Keratinocyte (primary cell): ENCODE measurements around the gene DMRTB1. TPM values are rescaled to one million over a fixed set of nuclear protein-coding genes. Genes with fewer than 3 reads are reported as not detected.

Source experiments
- DNase-seq: peaks from one replicate; pipeline ENCODE4 v3.0.0-alpha.2; 2011; ENCODE audit warnings: low read depth, missing footprints, low spot score
- FAIRE-seq: peaks from 2 replicates; lab custom pipeline; 2011; peaks lifted over from hg19 to GRCh38; lab: Jason Lieb, UNC
- H2AFZ ChIP-seq: 2 replicates; pipeline ENCODE4 v1.6.0; 2012; ENCODE audit warnings: low read length, control low read depth, inconsistent platforms; ENCODE audit not compliant: control insufficient read depth
- H3K27ac ChIP-seq: 2 replicates; pipeline ENCODE4 v1.5.1; 2011; ENCODE audit warnings: low read length; ENCODE audit not compliant: control insufficient read depth, insufficient read depth
- H3K27me3 ChIP-seq: 3 replicates; pipeline ENCODE4 v1.6.0; 2011; ENCODE audit warnings: low read length; ENCODE audit not compliant: control insufficient read depth, insufficient read depth; ENCODE audit errors: extremely low read depth
- H3K36me3 ChIP-seq, 2 experiments: 2 replicates in 1 of 2; 3 replicates in 1 of 2; pipeline ENCODE4 v1.5.1; 2011; ENCODE audit warnings: low read length in 2 of 2, mild to moderate bottlenecking in 1 of 2; ENCODE audit not compliant: control insufficient read depth in 2 of 2, insufficient read depth in 2 of 2; ENCODE audit errors: extremely low read depth in 1 of 2
- H3K4me1 ChIP-seq: 3 replicates; pipeline ENCODE4 v1.5.1; 2011; ENCODE audit warnings: low read length; ENCODE audit not compliant: control insufficient read depth, insufficient read depth; ENCODE audit errors: extremely low read depth
- H3K4me2 ChIP-seq: 3 replicates; pipeline ENCODE4 v1.6.0; 2011; ENCODE audit warnings: low read depth, low read length; ENCODE audit not compliant: control insufficient read depth, insufficient read depth; ENCODE audit errors: extremely low read depth
- H3K4me3 ChIP-seq, 3 experiments: fragments of 200-600 bp in 1 of 3; sonication (generic) in 1 of 3; 2 replicates in 2 of 3; 3 replicates in 1 of 3; pipeline ENCODE4 v1.5.1; 2011 to 2016; ENCODE audit warnings: low read length in 3 of 3, mild to moderate bottlenecking in 3 of 3, control low read depth in 2 of 3, inconsistent platforms in 1 of 3, low read depth in 1 of 3, mixed read lengths in 1 of 3, mixed run types in 1 of 3, moderate library complexity in 1 of 3; ENCODE audit not compliant: control insufficient read depth in 2 of 3, insufficient read depth in 2 of 3; ENCODE audit errors: extremely low read depth in 1 of 3
- H3K79me2 ChIP-seq: 2 replicates; pipeline ENCODE4 v1.6.0; 2012; ENCODE audit warnings: low read length; ENCODE audit not compliant: control insufficient read depth, insufficient read depth
- H3K9ac ChIP-seq: 3 replicates; pipeline ENCODE4 v1.6.0; 2011; ENCODE audit warnings: low read length; ENCODE audit not compliant: control insufficient read depth, insufficient read depth; ENCODE audit errors: extremely low read depth
- H3K9me1 ChIP-seq: 3 replicates; pipeline ENCODE4 v1.6.0; 2011; ENCODE audit warnings: low read length; ENCODE audit not compliant: control insufficient read depth, insufficient read depth; ENCODE audit errors: extremely low read depth
- H3K9me3 ChIP-seq: 2 replicates; pipeline ENCODE4 v1.5.1; 2012; ENCODE audit warnings: low read depth, low read length; ENCODE audit not compliant: control insufficient read depth
- H4K20me1 ChIP-seq: 3 replicates; pipeline ENCODE4 v1.6.0; 2011; ENCODE audit warnings: low read length; ENCODE audit not compliant: control insufficient read depth, insufficient read depth; ENCODE audit errors: extremely low read depth
- EZH2 ChIP-seq: IDR thresholded peaks from one replicate; pipeline ENCODE4 v1.6.1; 2012; ENCODE audit warnings: inconsistent platforms, mild to moderate bottlenecking, low read length, moderate library complexity
- dilution Hi-C: fragments of 300-500 bp; cut with MboI; formaldehyde crosslinking; loops from one replicate; pipeline ENCODE4 v1.7.0; 2020; ENCODE audit warnings: low sequenced_read_pairs; ENCODE audit not compliant: extremely low pct_ligation_motif_present
- polyA plus RNA-seq, 5 experiments: library from polyadenylated mRNA; depleted of rRNA in 3 of 5; stranded (reverse) in 3 of 5; stranded (forward) in 1 of 5; unstranded in 1 of 5; fragments of >200 nt; gene quantifications; 1 replicate in 1 of 5; 2 replicates in 3 of 5; 3 replicates in 1 of 5; pipeline versions ENCODE4 v1.2.1 to v1.2.3, GENCODE V29; 2011 to 2012; ENCODE audit warnings: missing spikeins in 2 of 5, low read depth in 1 of 5, low replicate concordance in 1 of 5
- TF ChIP-seq, protein P1 (sequence below), 3 experiments: IDR thresholded peaks in 1 of 3; conservative IDR thresholded peaks in 1 of 3; optimal IDR thresholded peaks in 1 of 3; 2 replicates in 2 of 3; 3 replicates in 1 of 3; pipeline versions ENCODE3 to v1.5.1; 2011; ENCODE audit warnings: low read length in 3 of 3, mild to moderate bottlenecking in 3 of 3, moderate library complexity in 2 of 3, control low read depth in 1 of 3, inconsistent platforms in 1 of 3; ENCODE audit not compliant: insufficient read depth in 2 of 3; ENCODE audit errors: extremely low read depth in 1 of 3

DMRTB1 gene
- polyA plus RNA-seq, 1 donor (not counting 4 experiments of a cell fraction or from before 2014, with no cell fraction given): not detected

DNA sequence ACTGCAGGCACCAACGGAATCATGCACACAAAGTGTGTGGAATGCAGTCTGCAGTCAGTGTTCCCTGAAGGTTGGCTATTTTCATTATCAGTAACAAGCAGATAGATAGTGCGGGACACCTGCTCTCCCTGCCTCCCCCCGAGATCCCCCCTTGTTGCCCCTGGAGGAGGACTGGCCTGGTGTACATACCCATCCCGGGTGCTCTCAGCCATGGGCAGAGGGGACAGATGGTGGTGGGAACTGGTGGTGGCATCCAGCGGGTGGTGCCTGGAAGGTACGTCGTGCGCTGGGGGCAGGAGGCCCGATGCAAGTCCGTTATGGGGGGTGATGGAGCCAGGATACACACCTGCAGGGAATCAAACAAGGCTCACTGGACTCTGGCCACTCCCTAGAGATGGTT, 55.2 kb downstream of the DMRTB1 start:
- no peak for FAIRE-seq
- no peak overlapping the region for H3K4me3 ChIP-seq
- H3K79me2 ChIP-seq: no peaks in the 10 kb centered on the region
- no peak for DNase-seq
- dilution Hi-C loops: no loop called here
- no peak overlapping the region for H3K9ac ChIP-seq
- no peaks in the 10 kb centered on the region for H3K4me1 ChIP-seq
- no peaks in the 10 kb centered on the region for H4K20me1 ChIP-seq
- no peak overlapping the region for H2AFZ ChIP-seq
- no peaks in the 10 kb centered on the region for H3K9me1 ChIP-seq
- no peak overlapping the region for H3K4me2 ChIP-seq
- peaks cover under 1% of the 10 kb centered on the region for H3K27me3 ChIP-seq
- H3K9me3 ChIP-seq: no peaks in the 10 kb centered on the region
- H3K27ac ChIP-seq: no peak overlapping the region
- no peaks in the 10 kb centered on the region for H3K36me3 ChIP-seq
- TF ChIP-seq, protein P1, sequence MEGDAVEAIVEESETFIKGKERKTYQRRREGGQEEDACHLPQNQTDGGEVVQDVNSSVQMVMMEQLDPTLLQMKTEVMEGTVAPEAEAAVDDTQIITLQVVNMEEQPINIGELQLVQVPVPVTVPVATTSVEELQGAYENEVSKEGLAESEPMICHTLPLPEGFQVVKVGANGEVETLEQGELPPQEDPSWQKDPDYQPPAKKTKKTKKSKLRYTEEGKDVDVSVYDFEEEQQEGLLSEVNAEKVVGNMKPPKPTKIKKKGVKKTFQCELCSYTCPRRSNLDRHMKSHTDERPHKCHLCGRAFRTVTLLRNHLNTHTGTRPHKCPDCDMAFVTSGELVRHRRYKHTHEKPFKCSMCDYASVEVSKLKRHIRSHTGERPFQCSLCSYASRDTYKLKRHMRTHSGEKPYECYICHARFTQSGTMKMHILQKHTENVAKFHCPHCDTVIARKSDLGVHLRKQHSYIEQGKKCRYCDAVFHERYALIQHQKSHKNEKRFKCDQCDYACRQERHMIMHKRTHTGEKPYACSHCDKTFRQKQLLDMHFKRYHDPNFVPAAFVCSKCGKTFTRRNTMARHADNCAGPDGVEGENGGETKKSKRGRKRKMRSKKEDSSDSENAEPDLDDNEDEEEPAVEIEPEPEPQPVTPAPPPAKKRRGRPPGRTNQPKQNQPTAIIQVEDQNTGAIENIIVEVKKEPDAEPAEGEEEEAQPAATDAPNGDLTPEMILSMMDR (optimal IDR thresholded peaks at IDR 0.05 in 1 of 3, IDR thresholded peaks at IDR 0.05 in 1 of 3, conservative IDR thresholded peaks at IDR 0.05 in 1 of 3; ENCODE audit: extremely low read depth in 1 of 3, insufficient read depth in 2 of 3, low read length in 3 of 3): no peak
- no peak for TF ChIP-seq EZH2

DNA sequence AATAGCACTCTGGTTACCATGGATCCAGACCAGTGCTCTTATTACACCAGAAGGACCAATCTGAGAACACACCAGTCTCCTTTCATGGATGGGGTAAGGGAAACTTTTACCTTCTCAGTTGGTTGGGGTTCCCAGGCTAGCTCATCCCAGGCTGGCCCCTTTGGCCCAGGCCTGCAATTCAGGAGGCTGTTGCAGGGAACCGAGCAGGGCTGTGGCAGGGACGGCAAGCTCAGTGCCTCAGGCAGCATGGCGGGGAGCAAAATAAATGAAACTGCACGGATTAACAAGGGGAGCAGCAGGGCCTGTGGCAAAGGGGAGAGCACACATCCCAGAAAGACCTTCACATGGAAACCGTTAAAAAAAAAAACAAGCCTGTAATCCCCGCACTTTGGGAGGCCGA, 57.0 kb downstream of the DMRTB1 start:
- H3K79me2 ChIP-seq: no peaks in the 10 kb centered on the region
- FAIRE-seq: no peak
- H2AFZ ChIP-seq: no peak overlapping the region
- H3K4me2 ChIP-seq: no peak overlapping the region
- H3K4me1 ChIP-seq: no peaks in the 10 kb centered on the region
- no peak overlapping the region for H3K4me3 ChIP-seq
- no peak for DNase-seq
- dilution Hi-C loops: no loop called here
- H3K27ac ChIP-seq: no peak overlapping the region
- H3K9me1 ChIP-seq: no peaks in the 10 kb centered on the region
- H4K20me1 ChIP-seq: no peaks in the 10 kb centered on the region
- peaks cover 7% of the 10 kb centered on the region for H3K27me3 ChIP-seq
- H3K9me3 ChIP-seq: no peaks in the 10 kb centered on the region
- H3K36me3 ChIP-seq: no peaks in the 10 kb centered on the region
- no peak for TF ChIP-seq EZH2
- TF ChIP-seq, protein P1 (optimal IDR thresholded peaks at IDR 0.05 in 1 of 3, IDR thresholded peaks at IDR 0.05 in 1 of 3, conservative IDR thresholded peaks at IDR 0.05 in 1 of 3; ENCODE audit: extremely low read depth in 1 of 3, insufficient read depth in 2 of 3, low read length in 3 of 3): no peak
- H3K9ac ChIP-seq: no peak overlapping the region

Other genes starting within 250 kb of the DMRTB1 start
- 41.9 to 52.6 TPM (median 48.8 TPM) in 3 replicates for gene CZIB, start 238.8 kb upstream of the DMRTB1 start, polyA plus RNA-seq
- gene MAGOH, start 220.9 kb upstream of the DMRTB1 start, polyA plus RNA-seq: 26.7 to 104 TPM (median 44.5 TPM) in 3 replicates
- gene LRP8, start 131.3 kb upstream of the DMRTB1 start, polyA plus RNA-seq: 15.2 to 33.7 TPM (median 31.0 TPM) in 3 replicates